GM06990 (cell line): ENCODE measurements around the gene ARID3A.
A peak's percentile ranks its signal among the peaks of the same experiment; 100 is the strongest.

Experiments used
- DNase-seq: peaks from one replicate; pipeline ENCODE4 v3.0.0-alpha.2; 2011; ENCODE audit not compliant: insufficient read length; ENCODE audit errors: extremely low read depth
- H3K27me3 ChIP-seq: replicated peaks from 2 replicates; pipeline ENCODE4 v1.6.0; 2011; ENCODE audit warnings: low read length; ENCODE audit not compliant: control insufficient read depth, insufficient read depth
- H3K36me3 ChIP-seq: 2 replicates; pipeline ENCODE4 v1.5.1; 2011; ENCODE audit warnings: low read length; ENCODE audit not compliant: control insufficient read depth, insufficient read depth
- H3K4me3 ChIP-seq: replicated peaks from 2 replicates; pipeline ENCODE4 v1.5.1; 2011; ENCODE audit warnings: low read depth, mild to moderate bottlenecking, control low read depth, low read length
- CTCF ChIP-seq: IDR thresholded peaks from 2 replicates; pipeline ENCODE4 v1.5.1; 2011; ENCODE audit warnings: low read length, control low read depth, mild to moderate bottlenecking, inconsistent platforms; ENCODE audit not compliant: insufficient read depth, poor library complexity, severe bottlenecking

Gene ARID3A

GRCh38 chr19:988081-988480 lies 62.2 kb downstream of the ARID3A start:
- H3K27me3 ChIP-seq = no peaks in the 10 kb centered on the region
- TF ChIP-seq CTCF = no peak
- H3K4me3 ChIP-seq = no peak overlapping the region
- peaks cover 19% of the 10 kb centered on the region for H3K36me3 ChIP-seq
- DNase-seq = no peak

- no peak for TF ChIP-seq CTCF
- peaks cover 20% of the 10 kb centered on the region for H3K36me3 ChIP-seq
- no peak for DNase-seq
Observed at GRCh38 chr19:988510-988909, 62.7 kb downstream of the ARID3A start.

GRCh38 chr19:989381-990081 lies 63.7 kb downstream of the ARID3A start:
- DNase-seq = no peak
- peak; percentile 10 for TF ChIP-seq CTCF
- H3K27me3 ChIP-seq = no peaks in the 10 kb centered on the region
- H3K36me3 ChIP-seq = peaks cover 20% of the 10 kb centered on the region
- no peak overlapping the region for H3K4me3 ChIP-seq

More at GRCh38 chr19:988510-988909, 62.7 kb downstream of the ARID3A start:
- no peaks in the 10 kb centered on the region for H3K27me3 ChIP-seq
- H3K4me3 ChIP-seq = no peak overlapping the region

GRCh38 chr19:990119-990571 lies 64.3 kb downstream of the ARID3A start:
- no peak for DNase-seq
- no peak for TF ChIP-seq CTCF
- Histone ChIP-seq H3K4me3 (no peak overlapping the region), H3K36me3 (peaks cover 20% of the 10 kb centered on the region), H3K27me3 (no peaks in the 10 kb centered on the region)

GRCh38 chr19:990746-991145 lies 64.9 kb downstream of the ARID3A start:
- no peak for TF ChIP-seq CTCF
- Histone ChIP-seq H3K27me3 (no peaks in the 10 kb centered on the region), H3K36me3 (peaks cover 20% of the 10 kb centered on the region), H3K4me3 (no peak overlapping the region)
- no peak for DNase-seq
